ENCODE measurements around the gene MAPKBP1. TPM values are rescaled to one million over a fixed set of nuclear protein-coding genes. Genes with fewer than 3 reads are reported as not detected.

The MAPKBP1 gene
- total RNA-seq, 2 experiments from 2014 or later, result 17.3 to 18.6 TPM

DNA sequence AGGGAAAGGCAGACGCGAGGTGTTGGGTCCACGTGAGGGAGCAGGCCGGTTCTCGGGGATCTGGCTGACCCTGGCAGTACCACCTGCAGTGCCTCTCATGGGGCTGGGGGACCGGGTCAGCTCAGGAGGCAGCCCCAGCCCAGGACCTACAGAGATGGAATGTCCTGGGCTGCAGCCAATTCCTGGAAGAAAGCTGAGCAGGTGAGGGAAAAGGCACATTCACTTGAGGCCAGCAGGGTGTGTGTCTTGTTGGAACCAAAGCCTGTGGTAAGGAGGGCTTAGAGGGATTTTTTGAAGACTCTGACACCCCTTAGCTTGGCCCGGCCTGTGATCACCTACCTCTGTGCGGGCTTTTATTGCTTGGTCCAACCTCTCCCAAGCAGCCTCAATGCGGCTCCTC lies 80.2 kb downstream of the MAPKBP1 start:
- CTCF ChIA-PET, result no interaction called here
- POLR2A ChIA-PET, result no interaction called here

DNA sequence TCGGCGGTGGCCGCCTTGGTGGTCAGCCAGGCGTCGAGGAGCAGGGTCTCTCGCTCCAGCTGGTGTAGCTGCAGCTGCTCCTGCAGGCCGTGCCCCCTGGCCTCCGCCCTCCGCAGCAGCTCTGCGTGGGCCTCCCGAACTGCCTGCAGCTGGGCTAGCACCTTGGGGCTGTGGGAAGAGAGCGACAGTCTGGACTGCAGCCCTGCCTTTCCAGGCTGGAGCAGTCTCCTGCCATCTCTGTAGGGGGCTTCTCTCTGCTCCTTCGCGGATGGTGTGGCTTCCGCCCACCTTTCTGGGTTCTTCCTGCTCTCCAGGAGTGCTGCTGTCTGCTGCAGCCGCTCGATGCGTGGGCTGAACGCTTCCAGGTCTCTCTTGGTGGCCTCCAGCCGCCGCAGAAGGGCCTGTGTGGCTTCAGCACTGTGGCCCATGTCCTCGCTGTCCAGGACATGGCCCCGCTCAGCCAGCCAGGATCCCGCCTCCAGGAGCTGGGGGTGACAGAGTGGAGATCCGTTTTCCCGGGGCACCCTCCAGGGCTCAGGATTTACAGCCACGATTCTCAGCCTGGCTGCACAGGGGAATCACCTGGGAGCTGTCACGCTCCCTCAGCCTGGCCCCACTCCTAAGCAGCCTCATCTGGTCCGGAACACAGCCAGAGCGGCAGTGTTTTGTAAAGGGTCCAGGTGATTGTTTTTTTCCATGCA lies 81.1 kb downstream of the MAPKBP1 start:
- POLR2A ChIA-PET, result no interaction called here

DNA sequence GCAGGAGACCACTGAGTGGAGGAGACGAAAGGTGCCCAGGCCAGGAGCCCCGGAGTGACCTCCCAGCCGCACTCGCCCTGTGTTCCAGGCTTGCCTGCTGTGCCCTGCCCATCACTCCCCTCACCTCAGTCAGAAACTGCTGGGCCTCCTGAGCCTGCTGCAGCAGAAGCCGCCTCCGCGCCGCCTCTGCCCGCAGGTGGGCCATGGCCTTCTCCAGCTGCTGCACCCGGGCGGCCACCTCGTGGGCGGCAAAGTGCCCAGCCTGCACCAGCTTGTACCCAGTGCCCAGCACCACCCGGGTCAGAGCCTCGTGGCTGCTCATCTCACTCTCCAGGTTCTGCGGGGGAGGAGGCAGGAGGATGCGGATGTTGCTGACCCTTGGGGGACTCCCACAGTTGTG lies 82.0 kb downstream of the MAPKBP1 start:
- POLR2A ChIA-PET, result no interaction called here
- CTCF ChIA-PET, result no interaction called here

More for the DNA sequence above, 81.1 kb downstream of the MAPKBP1 start:
- CTCF ChIA-PET, result no interaction called here

DNA sequence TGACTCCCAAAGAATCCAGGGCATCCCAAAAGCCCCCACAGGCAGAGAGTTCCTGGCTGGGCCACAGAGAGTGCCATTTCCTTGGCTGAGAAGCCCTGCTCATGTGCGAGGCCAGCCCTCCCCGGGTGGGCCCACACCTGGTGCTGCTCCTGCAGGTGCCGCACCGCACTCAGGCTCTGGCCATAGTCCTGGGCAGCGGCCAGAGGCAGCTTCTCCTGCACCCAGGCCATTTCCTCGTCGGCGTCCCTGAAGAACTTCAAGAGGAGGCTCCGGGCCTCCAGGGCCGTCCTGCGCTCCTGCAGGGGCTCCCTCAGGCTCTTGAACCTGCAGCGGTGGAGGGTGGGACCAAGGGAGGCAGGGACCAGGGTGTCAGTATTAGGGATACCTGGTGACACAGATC lies 82.4 kb downstream of the MAPKBP1 start:
- ChIA-PET POLR2A (no interaction called here), CTCF (no interaction called here)

DNA sequence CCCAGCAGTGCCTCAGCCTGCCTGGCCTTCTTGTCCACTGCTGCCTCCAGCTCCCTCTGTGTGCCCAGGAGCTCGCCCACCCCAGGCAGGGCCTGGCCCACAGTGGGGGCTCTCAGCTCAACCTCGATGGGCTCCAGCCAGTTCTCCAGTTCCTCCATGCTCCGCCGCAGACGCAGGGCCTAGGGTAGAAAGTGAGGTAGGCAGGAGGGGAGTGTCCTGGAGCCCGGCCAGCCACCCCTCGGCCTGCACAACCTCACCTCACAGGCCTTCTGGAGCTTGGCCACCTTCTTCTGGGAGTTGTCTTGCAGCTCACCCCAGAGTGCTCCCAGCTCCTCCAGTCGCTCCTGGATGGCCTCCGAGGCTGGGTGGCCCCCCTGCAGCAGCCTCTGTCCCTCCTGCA lies 83.0 kb downstream of the MAPKBP1 start:
- ChIA-PET POLR2A (no interaction called here), CTCF (no interaction called here)

DNA sequence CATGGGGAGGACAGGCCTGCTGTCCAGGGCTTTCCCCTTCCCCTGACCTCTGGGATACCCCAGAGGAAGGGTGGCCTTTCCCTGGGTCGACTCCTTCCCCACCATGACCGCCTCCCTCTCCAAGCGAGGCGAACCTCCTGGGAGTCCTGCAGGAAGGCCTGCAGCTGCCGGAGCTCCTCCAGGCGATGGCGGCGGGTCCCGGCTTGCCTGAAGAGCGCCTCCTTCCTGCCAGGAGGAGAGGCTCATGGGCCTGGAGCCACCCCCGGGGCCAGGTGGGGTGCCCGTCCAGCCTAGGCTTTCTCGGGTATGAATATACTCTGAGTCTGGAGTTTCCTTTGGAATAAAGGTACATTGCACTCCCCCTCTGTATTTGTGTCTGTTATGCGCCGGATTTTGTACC lies 84.5 kb downstream of the MAPKBP1 start:
- CTCF ChIA-PET, result interaction anchor here (0.5 to 0.6 kb wide), 2 partner anchors 317 to 437 kb away, joined by 3 read pairs; no protein-coding TSS in a partner anchor
- POLR2A ChIA-PET, result no interaction called here

DNA sequence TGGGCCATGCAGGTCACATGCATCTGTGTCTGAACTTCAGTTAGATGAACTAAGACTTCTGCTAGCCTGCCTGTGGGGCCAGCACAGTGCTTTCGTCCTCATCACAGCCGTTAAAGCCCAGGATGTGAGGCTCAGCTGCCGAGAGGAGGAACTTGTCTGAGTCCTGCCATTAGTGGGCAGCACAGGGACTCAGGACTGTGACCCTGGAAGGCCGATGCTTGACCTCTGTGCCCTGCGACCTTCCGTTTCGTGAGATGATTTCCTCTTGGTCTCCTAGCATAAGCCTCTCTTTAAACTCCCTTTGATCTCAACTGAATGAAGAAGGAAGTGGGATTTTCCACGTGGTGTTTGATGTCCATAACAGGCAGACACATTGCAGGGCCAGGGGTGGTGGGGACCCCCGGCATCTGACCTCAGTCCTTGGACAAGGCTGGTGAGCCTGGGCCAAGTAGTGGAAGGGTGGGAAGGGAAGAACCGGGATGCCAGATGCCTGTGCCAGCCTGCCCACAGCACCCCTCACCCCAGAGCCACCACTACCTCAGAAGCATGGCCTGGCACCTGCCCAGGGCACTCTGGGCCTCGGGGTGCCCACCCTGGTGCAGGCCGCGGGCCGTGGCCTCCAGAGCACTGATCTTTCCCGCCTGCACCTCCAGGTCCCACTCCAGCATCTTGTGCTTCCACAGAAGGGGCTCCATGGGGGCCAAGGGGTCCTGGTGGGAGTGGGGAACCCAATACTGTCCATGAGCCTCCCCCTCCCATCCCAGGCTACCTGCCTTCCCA lies 86.0 kb downstream of the MAPKBP1 start:
- ChIA-PET CTCF (interaction anchor here (1.3 kb wide), 1 partner anchor 11 kb away, joined by 4 read pairs; no protein-coding TSS in a partner anchor), POLR2A (no interaction called here)

DNA sequence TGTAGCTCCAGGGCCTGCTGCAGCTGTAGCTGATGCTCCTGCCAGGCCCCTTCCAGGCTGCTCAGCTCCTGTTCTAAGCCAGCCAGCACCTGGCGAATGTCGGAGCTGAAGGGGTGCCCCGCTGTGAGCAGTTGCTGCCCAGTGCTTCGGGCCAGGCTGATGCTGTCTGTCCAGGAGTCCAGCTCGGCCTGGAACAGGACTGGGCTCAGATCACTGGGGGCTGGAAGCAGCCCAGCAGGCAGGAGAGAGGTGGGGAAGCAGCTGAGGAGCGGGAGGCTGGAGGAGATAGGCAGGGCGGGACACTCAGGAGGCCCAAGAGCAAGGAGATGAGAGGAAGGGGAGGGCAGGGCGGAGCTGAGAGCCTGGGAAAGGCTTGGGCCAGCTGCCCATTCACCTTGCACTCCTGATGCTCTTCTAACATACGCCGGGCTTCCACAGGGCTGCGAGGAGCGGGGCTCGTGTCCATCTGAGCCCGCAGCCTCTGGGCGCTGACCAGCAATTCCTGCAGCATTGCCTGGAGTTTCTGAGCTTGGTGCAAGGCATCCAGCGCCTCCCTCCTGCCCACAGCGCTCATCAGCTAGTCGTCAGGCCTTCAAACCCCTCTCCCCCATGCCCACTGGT lies 87.6 kb downstream of the MAPKBP1 start:
- ChIA-PET POLR2A (no interaction called here), CTCF (interaction anchor here (0.7 to 1.3 kb wide), 4 partner anchors 9 to 18 kb away, joined by 3 to 4 read pairs (median 4); no protein-coding TSS in a partner anchor)

DNA sequence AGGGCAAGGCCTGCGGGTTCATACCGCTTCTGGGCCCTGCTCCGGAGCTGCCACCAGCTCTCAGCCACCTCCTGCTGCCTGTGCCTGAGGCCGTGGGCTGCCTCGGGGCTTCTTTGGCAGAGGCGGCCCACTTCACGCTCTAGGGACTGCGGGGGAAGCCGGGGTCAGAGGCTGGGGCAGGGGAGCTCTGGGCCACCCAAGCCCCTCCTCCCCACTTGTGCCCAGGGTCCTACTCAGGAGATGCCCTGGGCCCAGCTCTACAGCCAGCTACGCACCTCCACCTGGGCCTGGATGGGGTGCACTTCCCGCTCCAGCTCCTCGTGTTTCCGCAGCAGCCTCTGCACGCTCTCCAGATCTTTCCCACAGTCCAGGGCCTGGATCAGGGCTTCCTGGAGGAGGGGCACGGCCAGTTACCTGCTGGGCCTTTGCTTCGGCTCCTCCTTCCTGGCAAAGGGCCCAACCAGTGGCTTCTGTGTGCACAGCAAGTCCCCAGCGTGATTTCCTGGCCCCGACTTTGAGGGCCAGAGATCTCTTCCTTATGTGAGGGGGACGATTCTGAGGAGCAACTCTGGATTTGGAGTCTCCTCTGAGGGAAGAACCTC lies 88.3 kb downstream of the MAPKBP1 start:
- ChIA-PET CTCF (interaction anchor here (0.7 to 1.3 kb wide), 3 partner anchors 9 to 17 kb away, joined by 3 to 4 read pairs (median 3); no protein-coding TSS in a partner anchor), POLR2A (no interaction called here)

DNA sequence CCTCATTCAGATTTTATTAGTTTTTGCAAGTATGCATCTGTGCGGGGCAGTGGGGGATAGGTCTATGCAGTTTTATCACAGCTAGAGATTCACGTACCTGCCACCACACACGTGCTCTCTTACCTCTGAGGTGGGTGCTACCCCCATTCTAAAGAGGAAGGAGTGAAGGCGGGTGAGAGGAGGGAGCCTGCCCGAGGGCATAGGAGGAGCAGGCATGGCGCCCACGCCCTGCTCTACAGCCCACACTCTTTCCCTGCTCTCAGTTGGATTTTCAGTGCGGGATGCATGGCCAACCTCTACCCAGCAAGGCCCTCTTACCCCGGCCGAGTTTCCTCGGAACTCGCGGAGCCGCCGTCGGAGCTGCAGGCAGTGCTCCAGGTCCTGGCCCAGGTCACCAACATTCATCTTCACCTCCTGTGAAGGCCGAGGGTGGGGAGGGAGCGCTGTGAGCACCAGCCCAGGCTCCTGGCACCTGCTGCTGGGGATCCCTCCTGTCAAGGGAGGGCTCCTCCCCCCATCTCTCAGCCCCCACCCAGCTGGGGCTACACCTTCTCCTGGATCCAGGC lies 91.3 kb downstream of the MAPKBP1 start:
- POLR2A ChIA-PET, result no interaction called here
- CTCF ChIA-PET, result no interaction called here

DNA sequence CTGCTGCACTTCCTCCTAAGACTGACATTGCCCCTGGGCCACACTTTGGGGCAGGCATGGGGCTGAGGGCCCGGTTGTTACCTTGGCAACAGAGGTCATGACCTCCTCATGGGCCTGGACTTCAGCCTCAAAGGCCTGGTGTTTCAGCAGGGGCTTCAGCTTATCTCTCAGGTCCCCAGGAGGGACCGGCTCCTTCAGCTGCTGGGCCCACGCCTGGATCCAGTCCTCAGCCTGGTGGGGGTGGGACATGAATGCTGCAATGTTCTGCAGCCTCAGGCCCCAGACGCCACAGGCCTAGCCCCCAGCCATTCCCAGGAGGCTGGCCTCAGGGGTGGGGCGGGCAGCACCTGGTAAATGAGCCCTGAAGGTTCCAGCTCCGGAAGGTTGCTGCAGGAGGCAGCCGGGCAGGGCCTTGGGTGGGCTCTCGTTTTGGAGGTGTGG lies 92.0 kb downstream of the MAPKBP1 start:
- ChIA-PET CTCF (interaction anchor here (1.0 kb wide), 1 partner anchor 39 kb away, joined by 3 read pairs; no protein-coding TSS in a partner anchor), POLR2A (no interaction called here)

DNA sequence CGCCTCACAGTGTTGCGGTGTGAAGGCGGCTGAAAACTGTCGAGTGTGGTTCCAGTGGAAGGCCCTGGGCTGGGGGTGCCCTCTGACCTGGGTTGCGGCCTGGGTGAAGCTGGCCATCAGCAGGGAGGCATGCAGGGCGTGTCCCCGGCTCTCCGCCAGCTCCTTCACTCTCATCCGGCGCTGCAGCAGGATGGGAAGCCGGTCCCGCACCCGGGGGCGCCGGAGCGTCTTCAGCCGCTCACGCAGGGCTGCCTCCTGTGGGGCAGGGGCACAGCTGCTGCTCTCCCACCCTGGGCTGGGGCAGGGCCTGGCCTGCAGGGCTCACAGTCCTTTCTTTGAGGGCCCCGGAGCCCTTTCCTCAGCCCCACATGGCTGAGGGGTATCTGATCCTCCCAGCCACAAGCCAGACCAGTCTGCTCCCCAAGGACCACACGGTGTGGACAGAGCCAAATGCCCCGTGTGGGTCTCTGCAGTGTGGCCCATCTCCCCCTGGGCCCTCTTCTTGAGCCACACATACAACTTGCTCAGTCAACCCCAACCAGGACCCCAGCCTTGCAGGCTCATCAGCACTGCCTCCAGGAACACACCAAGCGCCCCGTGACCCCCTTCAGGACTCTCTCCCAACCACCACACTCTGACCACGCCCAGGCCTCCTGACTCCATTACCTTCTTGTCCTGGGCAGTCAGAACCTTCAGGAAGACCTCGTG lies 92.7 kb downstream of the MAPKBP1 start:
- ChIA-PET POLR2A (interaction anchor here (0.5 kb wide), 1 partner anchor 40 kb away, joined by 4 read pairs; no protein-coding TSS in a partner anchor), CTCF (interaction anchor here (1.0 kb wide), 1 partner anchor 38 kb away, joined by 3 read pairs; no protein-coding TSS in a partner anchor)

DNA sequence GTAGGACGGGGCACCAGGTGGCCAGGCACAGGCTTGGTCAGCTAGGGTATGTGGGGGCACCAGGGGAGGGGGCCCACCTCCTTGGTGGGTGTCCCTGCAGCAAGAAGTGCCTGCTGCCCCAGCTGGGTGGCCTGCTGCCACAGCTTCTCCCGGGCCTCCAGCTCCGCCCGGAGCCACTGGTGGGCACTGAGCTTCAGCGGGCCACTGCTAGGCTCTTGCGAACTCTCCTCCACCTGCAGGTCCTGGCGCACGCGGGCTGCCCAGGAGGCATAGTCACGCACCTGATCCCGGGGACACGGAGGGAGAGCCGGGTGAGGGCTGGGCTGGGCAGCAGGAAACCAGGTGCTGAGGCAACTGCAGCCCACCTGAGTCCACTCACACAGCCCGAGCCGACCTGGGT lies 94.0 kb downstream of the MAPKBP1 start:
- ChIA-PET POLR2A (no interaction called here), CTCF (no interaction called here)

DNA sequence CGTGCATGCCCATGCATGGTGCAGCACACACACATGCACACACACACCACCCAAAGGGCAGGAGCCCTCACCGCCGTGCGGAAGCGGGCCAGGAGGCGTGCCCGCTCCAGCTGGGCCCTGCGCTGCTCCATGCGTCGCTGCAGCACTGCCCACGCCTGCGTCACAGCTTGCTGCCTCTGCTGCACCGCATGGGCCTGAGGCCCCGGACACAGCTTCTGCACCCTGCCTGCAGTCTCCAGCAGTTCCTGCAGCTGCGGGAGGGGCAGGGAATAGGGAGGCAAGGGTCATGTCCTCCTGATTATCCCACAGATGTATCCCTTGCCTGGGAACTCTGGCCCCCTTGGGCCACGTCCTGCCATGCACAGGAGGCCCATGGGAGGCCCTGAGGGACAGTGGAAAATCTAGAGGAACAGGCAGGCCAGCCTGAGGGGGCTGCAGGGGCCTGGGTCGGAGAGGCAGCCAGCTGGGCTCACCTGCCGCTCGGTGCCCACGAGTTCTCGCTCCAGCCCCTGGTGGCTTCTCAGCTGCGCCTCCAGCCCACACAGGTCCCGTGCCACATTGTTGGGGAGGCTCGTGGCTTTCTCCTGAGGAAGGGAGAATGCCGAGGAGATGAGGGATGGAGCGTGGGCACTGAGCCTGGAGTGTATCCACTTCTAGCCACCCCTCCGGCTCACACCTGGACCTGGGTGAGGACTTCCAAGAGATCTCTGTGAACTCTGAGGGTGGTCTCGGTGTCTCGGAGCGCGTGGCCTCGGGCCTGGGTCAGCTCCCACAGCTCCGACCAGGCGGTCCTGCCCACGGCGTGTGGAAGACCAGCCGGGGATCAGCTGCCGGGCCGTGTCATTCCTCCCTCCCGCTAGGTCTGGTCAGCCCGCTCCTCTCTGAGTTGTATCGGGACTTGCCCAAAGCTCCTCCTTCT lies 95.7 kb downstream of the MAPKBP1 start:
- POLR2A ChIA-PET, result interaction anchor here (1.3 kb wide), 1 partner anchor 25 kb away, joined by 6 read pairs; no protein-coding TSS in a partner anchor
- CTCF ChIA-PET, result interaction anchor here (0.7 to 1.0 kb wide), 6 partner anchors 9 to 189 kb away, joined by 3 to 4 read pairs (median 3); no protein-coding TSS in a partner anchor

DNA sequence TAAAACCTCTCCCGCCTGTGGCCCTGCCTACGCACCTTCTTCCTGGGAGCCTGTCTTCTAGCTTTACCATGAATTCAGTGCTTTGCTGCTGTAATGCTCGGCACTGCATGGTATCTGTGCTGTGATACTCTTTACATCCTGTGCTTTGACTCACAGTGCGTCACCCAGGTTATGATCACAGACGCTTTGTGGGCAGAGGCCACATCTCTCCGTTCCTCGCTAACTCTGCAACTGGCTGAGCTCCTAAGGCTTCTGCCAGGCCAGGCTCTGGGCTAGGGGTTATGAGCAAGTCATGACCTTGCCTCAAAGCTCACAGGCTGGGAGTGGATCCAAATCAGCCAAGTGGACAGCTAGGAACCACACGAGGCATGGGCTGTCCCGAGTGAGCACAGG lies 96.4 kb downstream of the MAPKBP1 start:
- CTCF ChIA-PET, result interaction anchor here (0.7 to 1.0 kb wide), 6 partner anchors 10 to 190 kb away, joined by 3 to 4 read pairs (median 3); no protein-coding TSS in a partner anchor

DNA sequence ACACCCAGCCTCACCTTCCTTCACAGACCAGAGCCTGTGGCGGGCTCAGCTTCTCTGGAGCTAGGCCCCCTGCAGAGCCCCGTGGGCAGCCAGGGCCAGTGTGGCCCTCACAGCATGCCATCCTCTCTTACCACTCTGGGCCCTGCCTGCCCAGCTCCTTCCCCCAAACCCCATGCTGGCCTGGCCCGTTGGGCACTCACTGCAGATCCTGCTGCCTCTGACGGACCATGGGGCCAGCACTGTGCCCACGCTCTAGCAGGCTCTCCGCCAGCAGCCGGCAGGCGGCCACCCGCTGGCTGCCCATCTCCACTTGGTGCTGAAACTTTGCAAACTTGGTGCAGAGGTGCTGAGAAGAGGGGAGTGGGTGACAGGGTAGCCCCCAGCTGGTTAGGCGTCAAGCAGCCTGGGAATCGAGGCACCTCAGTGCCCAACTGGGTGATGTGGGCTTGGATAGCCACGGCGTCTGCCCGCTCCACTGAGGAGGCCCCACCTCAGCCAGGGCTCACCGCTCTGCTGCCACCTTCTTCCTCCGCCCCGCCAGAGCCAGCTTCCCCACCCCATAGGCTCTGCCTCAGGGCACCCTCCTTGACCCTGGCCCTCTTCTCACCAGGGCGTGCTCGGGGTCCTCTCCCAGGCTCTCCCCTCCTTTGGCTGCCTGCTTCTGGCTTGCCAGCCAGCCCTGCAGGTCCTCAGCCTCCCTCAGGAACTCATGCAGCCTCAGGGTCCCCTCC lies 97.1 kb downstream of the MAPKBP1 start:
- ChIA-PET POLR2A (interaction anchor here (0.8 to 1.3 kb wide), 2 partner anchors 17 to 24 kb away, joined by 4 to 6 read pairs; no protein-coding TSS in a partner anchor), CTCF (interaction anchor here (0.7 to 1.0 kb wide), 5 partner anchors 10 to 191 kb away, joined by 3 to 4 read pairs (median 3); no protein-coding TSS in a partner anchor)

More for the DNA sequence above, 96.4 kb downstream of the MAPKBP1 start:
- POLR2A ChIA-PET, result interaction anchor here (0.8 to 1.3 kb wide), 2 partner anchors 18 to 24 kb away, joined by 4 to 6 read pairs; no protein-coding TSS in a partner anchor
